Activated CD4-positive, alpha-beta T cell treated with anti-CD3 and anti-CD28 coated beads, Interleukin-2, Interleukin-6, amounts not matched to agents 100 ng/mL and 50 ng/mL, durations not matched to agents 16 hours and 8 hours (primary cell): ENCODE measurements around the gene RPL3.

Experiments used
- DNase-seq: peaks from one replicate; pipeline ENCODE4 v3.0.0-alpha.2; 2020

RPL3 gene

GRCh38 chr22:39316440-39317083 lies 2.9 kb downstream of the RPL3 start:
- peak; percentile 86 for DNase-seq

- DNase-seq = no peak
These were observed 4.0 kb downstream of the RPL3 start for GRCh38 chr22:39315389-39315788.

GRCh38 chr22:39314251-39314971 lies 5.0 kb downstream of the RPL3 start:
- DNase-seq = peak; percentile 33

- peak; percentile 17 for DNase-seq
These were observed 6.0 kb downstream of the RPL3 start for GRCh38 chr22:39313258-39314001.

- peak; percentile 28 for DNase-seq
These were observed 7.0 kb downstream of the RPL3 start for GRCh38 chr22:39312410-39312809.

DNA sequence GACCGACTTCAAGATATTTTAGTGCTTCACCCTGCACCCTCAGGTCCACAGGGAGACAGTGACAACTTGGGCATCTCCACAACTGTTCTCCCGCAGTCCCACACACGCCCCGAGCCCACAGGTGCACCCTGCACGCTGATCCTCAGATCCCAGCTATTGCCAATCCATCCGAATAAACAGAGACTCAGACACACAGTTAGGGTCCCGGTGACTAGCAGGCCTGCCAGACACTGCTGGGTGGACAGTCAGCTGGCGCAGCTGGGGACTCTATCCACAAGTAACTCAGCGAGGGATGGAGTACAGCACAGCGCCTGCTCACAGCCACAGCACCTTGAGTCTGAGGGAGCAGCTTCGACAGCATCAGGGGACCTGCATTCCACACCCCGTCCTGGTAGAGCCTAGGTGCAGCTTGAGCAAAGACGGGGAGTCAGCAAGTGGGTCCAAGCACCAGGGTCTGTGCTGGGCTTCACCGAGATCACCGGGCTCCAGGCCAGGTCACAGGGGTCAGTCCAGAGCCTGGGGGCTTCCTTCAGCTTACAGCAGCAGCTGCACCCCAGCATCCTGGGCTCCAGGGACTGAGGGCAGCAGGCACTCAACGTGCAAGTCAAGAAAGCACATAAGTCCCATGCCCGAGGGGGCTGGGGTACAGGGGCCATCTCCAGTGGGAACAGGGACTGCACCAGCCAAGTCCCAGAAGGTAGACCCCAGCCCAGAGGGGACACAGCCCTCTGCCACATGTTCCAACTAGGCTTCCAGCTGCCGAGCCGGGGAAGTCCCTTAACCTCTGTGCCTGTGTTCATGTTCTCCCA lies 7.6 kb downstream of the RPL3 start:
- DNase-seq = no peak

- DNase-seq = no peak
These were observed 9.3 kb downstream of the RPL3 start for GRCh38 chr22:39309881-39310714.

DNA sequence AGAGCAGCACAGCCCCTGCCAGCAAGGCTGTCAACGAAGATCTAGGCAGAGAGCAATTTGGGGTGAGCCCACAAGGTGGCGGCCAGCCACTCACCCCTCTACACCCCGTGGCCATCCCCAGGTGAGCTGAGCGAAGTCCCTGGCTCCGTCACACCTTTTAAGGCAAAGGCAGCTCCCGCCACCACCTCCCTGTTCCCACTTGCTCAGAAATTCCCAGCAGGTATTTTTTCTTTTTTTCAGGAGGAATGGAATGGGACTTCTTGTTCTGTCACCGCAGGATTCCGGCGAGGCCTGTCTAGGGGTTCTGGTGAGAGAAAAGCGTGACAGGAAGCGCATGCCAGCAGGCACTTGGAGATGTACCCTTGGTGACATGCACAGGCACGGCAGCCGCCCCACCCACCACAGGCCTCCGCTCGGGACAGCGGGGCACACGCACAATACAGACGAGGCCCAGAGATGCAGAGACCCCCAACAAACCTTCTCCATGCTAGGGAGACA lies 10.0 kb downstream of the RPL3 start:
- no peak for DNase-seq

- DNase-seq = no peak
These were observed 10.6 kb downstream of the RPL3 start for GRCh38 chr22:39308614-39309363.

DNA sequence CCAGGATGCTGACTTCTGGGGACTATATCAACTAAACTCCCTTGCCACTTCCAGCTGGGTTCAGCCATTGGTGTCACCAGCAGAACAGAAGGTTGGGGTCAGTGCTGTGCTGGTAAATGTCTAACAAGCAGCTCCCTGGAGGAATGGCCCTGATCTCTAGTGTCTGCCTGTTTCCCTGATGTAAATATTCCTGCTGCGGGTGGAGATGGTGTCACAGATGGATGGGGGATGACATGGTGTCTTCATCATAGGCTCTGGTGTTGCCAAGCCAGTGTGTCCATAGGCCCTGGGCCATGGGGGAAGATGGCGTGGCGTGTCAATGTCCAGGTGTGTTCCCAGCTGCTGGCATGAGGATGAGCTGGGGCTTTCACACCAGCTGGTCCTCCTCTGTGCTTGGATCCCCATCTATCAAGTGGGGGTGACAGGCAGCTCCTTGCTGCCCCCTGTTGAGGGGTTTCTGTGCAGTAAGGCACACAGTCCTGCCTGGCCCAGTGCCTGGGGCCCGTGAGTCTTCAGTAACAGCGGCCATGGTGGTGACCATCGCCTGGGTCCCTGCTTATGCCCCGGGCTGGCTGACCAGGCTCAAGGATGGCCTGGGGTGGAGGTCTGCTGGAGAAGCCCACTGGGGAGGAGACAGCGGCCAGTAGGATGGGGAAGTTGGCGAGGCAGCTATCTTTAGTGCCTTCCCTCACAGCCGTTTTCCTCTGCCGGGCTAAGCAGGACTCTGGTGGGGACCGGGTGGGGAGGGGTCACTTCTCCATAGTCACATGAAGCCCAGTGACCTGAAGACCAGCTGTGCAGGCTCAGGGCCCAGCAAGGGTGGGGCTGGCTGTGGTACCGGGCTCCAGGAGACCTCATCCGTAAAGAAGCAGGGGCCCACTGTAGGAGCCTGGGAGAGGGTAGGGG lies 12.7 kb downstream of the RPL3 start:
- DNase-seq = peak; percentile 54

- DNase-seq = no peak
These were observed 15.3 kb downstream of the RPL3 start for GRCh38 chr22:39303892-39304671.

DNA sequence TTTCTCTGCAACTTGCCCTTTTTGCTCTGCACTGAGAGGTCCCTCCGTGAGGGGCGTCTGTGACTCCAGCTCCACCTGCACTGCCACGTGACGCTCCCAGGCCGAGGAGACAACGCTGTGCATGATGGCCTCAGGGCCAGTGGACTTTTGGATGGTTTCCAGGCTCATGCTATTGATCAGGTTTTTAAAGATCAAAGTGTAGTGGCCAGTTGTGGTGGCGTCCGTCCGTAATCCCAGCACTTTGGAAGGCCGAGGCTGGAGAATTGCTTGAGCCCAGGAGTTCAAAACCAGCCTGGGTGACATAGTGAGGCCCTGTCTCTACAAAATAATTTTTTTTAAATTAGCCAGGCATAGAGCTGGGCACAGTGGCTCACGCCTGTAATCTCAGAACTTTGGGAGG lies 16.1 kb downstream of the RPL3 start:
- no peak for DNase-seq

DNA sequence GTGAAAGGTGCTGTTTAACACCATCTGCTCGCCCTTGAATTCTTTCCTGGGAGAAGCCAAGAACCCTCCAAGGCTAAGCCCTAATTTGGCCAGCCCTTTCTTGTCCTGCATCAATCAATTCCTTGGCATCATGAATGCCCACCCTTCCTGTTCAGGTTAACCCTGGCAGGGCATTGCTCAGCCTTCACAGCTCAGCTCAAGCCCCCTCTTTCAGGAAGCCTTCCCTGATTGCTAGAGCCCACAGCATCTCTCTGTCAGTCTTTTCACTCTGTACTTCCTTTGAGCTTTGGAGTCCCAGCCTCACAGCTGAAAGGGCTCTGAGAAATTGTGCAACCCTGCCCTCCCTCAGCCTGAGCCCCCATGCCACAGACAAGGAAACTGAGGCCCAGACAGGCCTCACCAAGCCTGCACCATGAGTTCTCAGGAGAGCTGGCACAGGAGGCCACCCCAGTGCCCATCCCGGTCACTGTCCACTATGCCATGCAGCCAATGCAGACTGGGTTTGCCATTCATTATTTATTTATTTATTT lies 16.9 kb downstream of the RPL3 start:
- no peak for DNase-seq

GRCh38 chr22:39301926-39302325 lies 17.5 kb downstream of the RPL3 start:
- DNase-seq = no peak

DNA sequence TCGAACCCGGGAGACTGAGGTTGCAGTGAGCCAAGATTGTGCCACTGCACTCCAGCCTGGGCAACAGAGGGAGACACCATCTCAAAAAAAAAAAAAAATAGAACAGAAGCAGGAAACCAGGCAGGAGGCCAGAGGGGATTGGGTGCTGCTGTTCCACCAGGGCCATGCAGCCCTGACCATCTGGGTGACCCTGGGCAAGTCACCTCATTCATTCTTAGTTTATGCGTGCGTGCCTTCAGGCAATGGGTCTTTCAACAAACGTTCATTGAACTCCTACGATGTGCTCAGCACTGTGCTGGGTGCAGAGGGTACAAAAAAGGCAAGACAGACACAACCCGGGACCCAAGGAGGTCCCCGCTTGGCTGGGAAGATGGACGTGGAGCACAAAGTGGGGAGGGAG lies 18.3 kb downstream of the RPL3 start:
- DNase-seq = no peak

DNA sequence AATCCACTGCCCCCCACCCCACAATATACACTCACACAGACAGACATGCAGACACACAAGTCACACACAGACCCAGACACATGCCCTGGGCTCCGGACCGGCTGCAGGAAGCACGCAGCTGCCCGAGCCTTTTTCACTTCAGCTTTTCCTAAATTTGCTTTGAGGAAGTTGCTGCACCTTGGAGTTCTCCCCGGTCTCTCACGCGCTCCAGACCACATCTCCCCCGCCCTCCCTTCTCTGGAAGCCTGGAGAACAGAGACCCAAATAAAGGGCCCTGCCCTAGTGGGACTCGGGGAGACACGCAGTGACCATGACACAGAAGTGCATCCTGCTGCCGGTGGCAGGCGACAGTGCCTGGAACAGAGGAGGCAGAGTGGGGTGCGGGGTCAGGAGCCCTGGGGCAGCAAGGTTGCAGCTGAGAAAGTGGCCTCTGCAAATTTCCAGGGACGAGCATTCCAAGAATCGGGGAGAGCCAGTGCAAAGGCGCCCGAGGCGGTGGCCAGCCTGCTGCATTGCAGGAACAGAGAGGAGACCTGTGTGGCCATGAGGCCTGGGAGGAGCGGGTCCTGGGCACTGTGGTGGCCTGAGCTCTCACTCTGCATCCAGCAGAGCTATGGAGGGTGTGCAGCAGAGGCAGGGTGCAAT lies 19.1 kb downstream of the RPL3 start:
- no peak for DNase-seq

DNA sequence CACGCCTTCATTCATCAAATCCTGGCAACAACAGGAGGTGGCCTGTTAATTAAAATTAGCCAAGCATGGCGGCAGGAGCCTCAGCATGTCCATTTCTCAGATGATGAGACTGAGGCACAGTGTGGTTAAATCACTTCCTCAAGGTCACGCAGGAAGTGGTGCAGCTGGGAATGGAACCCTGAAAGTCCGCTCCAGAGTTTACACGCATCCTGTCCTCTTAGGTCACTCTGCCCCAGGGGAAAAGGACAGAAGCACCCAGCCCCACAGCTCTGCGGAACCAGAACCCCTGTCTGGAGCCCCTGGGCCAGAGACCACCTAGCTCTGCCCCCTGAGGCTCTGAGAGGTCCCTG lies 19.6 kb downstream of the RPL3 start:
- DNase-seq = no peak

GRCh38 chr22:39298241-39298987 lies 21.0 kb downstream of the RPL3 start:
- no peak for DNase-seq
